SK-N-SH (cell line): ENCODE data around the gene SYNPR.

Source experiments
- GABPA ChIP-seq: IDR thresholded peaks from 2 replicates; pipeline ENCODE4 v1.4.0; 2012; ENCODE audit warnings: low read depth, mild to moderate bottlenecking
- MXI1 ChIP-seq: IDR thresholded peaks from 2 replicates; pipeline ENCODE4 v1.6.1; 2012; ENCODE audit warnings: mild to moderate bottlenecking, low read depth, low read length, improper control_type of control experiment
- POLR2AphosphoS5 ChIP-seq: IDR thresholded peaks from 2 replicates; pipeline ENCODE4 v1.6.1; 2012; ENCODE audit warnings: low read depth, low read length
- RAD21 ChIP-seq: IDR thresholded peaks from 2 replicates; pipeline ENCODE4 v1.6.1; 2012; ENCODE audit warnings: mild to moderate bottlenecking, low read length
- SMC3 ChIP-seq: IDR thresholded peaks from 2 replicates; pipeline ENCODE4 v1.6.1; 2012; ENCODE audit warnings: low read depth, low read length, improper control_type of control experiment
- TAF1 ChIP-seq: IDR thresholded peaks from 2 replicates; pipeline ENCODE4 v1.6.1; 2012; ENCODE audit warnings: low read depth, mild to moderate bottlenecking, low read length, moderate library complexity, borderline replicate concordance
- TEAD4 ChIP-seq: IDR thresholded peaks from 2 replicates; pipeline ENCODE4 v1.4.0; 2012; ENCODE audit warnings: mild to moderate bottlenecking, borderline replicate concordance; ENCODE audit not compliant: insufficient read depth
- TF ChIP-seq, protein P1 (sequence below): fragments of 200-600 bp; sonication (generic); IDR thresholded peaks from 2 replicates; pipeline ENCODE4 v1.6.1; 2017; ENCODE audit warnings: antibody characterized with exemption, mild to moderate bottlenecking, moderate library complexity
- TF ChIP-seq, protein P2 (sequence below): IDR thresholded peaks from 2 replicates; pipeline ENCODE4 v1.4.0; 2012; ENCODE audit warnings: low read depth
- TF ChIP-seq, protein P3 (sequence below): fragments of 150-350 bp; IDR thresholded peaks from 2 replicates; pipeline ENCODE4 v1.6.1; 2016; ENCODE audit warnings: mild to moderate bottlenecking, low read depth, low read length
- TF ChIP-seq, protein P4 (sequence below): IDR thresholded peaks from 2 replicates; pipeline ENCODE4 v1.6.1; 2012; ENCODE audit warnings: mild to moderate bottlenecking, low read depth, low read length, moderate library complexity

DNA sequence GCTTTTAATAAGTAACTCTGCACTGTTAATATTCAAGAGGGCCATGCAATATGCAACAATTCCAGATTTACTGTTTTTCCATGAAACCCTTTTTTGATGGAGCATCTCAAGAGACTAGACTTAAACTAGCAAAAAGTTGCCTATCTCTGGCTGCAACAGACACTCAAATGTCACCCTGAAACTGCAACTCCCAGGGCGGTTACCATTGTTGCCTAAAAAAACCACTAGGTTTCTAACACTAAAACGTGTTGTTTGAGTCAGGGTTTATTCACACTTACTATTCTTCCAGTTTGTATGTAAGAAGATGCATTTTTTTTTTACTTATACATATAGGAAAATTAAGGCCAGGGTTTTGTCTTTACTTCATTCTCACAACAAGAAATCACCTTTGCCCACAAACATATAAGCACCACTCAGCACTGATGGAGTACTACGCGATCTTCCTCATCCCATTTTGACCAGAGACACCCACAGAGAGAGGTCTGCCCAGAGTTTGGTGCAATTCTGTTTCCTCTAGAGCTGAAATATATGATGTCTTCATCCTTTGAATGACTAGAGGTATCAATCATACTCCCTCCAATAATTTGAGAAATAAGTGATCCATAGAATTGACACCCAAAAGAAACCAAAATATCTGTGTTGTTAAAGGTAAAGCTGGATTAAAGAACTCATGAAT lies 250.4 kb downstream of the SYNPR start:
- TF ChIP-seq TAF1 (no peak), GABPA (no peak), RAD21 (no peak), POLR2AphosphoS5 (no peak), MXI1 (no peak), TEAD4 (no peak), SMC3 (no peak)
- TF ChIP-seq, protein P1, sequence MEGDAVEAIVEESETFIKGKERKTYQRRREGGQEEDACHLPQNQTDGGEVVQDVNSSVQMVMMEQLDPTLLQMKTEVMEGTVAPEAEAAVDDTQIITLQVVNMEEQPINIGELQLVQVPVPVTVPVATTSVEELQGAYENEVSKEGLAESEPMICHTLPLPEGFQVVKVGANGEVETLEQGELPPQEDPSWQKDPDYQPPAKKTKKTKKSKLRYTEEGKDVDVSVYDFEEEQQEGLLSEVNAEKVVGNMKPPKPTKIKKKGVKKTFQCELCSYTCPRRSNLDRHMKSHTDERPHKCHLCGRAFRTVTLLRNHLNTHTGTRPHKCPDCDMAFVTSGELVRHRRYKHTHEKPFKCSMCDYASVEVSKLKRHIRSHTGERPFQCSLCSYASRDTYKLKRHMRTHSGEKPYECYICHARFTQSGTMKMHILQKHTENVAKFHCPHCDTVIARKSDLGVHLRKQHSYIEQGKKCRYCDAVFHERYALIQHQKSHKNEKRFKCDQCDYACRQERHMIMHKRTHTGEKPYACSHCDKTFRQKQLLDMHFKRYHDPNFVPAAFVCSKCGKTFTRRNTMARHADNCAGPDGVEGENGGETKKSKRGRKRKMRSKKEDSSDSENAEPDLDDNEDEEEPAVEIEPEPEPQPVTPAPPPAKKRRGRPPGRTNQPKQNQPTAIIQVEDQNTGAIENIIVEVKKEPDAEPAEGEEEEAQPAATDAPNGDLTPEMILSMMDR: no peak
- TF ChIP-seq, protein P2, sequence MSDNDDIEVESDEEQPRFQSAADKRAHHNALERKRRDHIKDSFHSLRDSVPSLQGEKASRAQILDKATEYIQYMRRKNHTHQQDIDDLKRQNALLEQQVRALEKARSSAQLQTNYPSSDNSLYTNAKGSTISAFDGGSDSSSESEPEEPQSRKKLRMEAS: no peak
- TF ChIP-seq, protein P3, sequence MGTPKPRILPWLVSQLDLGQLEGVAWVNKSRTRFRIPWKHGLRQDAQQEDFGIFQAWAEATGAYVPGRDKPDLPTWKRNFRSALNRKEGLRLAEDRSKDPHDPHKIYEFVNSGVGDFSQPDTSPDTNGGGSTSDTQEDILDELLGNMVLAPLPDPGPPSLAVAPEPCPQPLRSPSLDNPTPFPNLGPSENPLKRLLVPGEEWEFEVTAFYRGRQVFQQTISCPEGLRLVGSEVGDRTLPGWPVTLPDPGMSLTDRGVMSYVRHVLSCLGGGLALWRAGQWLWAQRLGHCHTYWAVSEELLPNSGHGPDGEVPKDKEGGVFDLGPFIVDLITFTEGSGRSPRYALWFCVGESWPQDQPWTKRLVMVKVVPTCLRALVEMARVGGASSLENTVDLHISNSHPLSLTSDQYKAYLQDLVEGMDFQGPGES: no peak
- TF ChIP-seq, protein P4, sequence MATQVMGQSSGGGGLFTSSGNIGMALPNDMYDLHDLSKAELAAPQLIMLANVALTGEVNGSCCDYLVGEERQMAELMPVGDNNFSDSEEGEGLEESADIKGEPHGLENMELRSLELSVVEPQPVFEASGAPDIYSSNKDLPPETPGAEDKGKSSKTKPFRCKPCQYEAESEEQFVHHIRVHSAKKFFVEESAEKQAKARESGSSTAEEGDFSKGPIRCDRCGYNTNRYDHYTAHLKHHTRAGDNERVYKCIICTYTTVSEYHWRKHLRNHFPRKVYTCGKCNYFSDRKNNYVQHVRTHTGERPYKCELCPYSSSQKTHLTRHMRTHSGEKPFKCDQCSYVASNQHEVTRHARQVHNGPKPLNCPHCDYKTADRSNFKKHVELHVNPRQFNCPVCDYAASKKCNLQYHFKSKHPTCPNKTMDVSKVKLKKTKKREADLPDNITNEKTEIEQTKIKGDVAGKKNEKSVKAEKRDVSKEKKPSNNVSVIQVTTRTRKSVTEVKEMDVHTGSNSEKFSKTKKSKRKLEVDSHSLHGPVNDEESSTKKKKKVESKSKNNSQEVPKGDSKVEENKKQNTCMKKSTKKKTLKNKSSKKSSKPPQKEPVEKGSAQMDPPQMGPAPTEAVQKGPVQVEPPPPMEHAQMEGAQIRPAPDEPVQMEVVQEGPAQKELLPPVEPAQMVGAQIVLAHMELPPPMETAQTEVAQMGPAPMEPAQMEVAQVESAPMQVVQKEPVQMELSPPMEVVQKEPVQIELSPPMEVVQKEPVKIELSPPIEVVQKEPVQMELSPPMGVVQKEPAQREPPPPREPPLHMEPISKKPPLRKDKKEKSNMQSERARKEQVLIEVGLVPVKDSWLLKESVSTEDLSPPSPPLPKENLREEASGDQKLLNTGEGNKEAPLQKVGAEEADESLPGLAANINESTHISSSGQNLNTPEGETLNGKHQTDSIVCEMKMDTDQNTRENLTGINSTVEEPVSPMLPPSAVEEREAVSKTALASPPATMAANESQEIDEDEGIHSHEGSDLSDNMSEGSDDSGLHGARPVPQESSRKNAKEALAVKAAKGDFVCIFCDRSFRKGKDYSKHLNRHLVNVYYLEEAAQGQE: no peak
